Esophagus muscularis mucosa (tissue), 3 donors: ENCODE data around the gene SOX11.

ENCODE experiments used
- POLR2AphosphoS5 ChIP-seq, 2 donors: sonication (generic); formaldehyde crosslinking; IDR thresholded peaks; one replicate each; pipeline ENCODE4 v1.6.1; 2017; ENCODE audit warnings: antibody characterized with exemption in 2 of 2
- TF ChIP-seq, protein P1 (sequence below), 3 experiments: fragments of 200-600 bp in 2 of 3; fragments of 450-650 bp in 1 of 3; sonication (generic) in 2 of 3; IDR thresholded peaks; one replicate each; pipeline ENCODE4 v1.5.1; 2017 to 2019; ENCODE audit warnings: antibody characterized with exemption in 3 of 3, mild to moderate bottlenecking in 2 of 3, moderate library complexity in 1 of 3

DNA sequence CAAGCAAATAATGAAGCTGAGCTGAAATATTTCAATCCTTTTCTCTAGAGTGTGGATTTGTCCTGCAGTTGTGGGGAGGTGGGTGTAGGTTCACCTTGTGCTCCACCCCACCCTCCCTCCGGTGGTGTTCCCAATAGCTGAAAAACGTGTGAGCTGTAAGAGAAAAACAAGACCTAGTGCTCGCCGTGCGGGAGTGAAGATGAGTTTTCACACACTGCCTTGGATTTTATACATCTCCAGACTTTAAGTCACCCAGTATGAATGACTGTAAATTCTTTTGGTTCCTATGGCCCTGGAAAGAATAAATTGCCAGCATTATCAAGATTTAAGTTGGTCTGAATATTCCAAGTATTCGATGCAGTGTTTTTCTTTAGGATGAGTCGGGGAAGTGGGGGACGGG is 1.9 kb upstream of the SOX11 start:
- TF ChIP-seq, protein P1, sequence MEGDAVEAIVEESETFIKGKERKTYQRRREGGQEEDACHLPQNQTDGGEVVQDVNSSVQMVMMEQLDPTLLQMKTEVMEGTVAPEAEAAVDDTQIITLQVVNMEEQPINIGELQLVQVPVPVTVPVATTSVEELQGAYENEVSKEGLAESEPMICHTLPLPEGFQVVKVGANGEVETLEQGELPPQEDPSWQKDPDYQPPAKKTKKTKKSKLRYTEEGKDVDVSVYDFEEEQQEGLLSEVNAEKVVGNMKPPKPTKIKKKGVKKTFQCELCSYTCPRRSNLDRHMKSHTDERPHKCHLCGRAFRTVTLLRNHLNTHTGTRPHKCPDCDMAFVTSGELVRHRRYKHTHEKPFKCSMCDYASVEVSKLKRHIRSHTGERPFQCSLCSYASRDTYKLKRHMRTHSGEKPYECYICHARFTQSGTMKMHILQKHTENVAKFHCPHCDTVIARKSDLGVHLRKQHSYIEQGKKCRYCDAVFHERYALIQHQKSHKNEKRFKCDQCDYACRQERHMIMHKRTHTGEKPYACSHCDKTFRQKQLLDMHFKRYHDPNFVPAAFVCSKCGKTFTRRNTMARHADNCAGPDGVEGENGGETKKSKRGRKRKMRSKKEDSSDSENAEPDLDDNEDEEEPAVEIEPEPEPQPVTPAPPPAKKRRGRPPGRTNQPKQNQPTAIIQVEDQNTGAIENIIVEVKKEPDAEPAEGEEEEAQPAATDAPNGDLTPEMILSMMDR (IDR thresholded peaks at IDR 0.05) = no peak
- no peak for TF ChIP-seq POLR2AphosphoS5 (IDR thresholded peaks at IDR 0.05)
